Measurements from ENCODE around the gene ADAMTS9.

ADAMTS9 gene

GRCh38 chr3:64506255-64506654 is 181.5 kb downstream of the ADAMTS9 start:
- Histone ChIP-seq H3K27ac (ENCODE audit: low read depth, low read length) (no peak overlapping the region), H3F3A (ENCODE audit: insufficient read depth) (no peaks in the 10 kb centered on the region), H3K79me2 (ENCODE audit: insufficient read depth, low read length) (no peaks in the 10 kb centered on the region), H3K27me3 (ENCODE audit: low read length) (no peaks in the 10 kb centered on the region; the same call in 1 of the 2 replicates), H3K36me3 (ENCODE audit: low read length) (no peaks in the 10 kb centered on the region), H2AFZ (ENCODE audit: low read depth, low read length, severe bottlenecking) (no peak overlapping the region), H3K9me3 (ENCODE audit: insufficient read depth, low read length) (no peaks in the 10 kb centered on the region), H3K9ac (ENCODE audit: low read length) (no peak overlapping the region), H3K4me3 (ENCODE audit: insufficient read depth, low read length, poor library complexity, severe bottlenecking) (no peak overlapping the region), H3K9me2 (replicated peaks; ENCODE audit: insufficient read depth, low read length) (no peaks in the 10 kb centered on the region), H4K20me1 (ENCODE audit: low read depth, low read length) (no peaks in the 10 kb centered on the region), H3K4me2 (ENCODE audit: low read depth, low read length, poor library complexity, severe bottlenecking) (no peak overlapping the region)
- no peak for TF ChIP-seq CTCF (IDR thresholded peaks at IDR 0.05; ENCODE audit: insufficient read depth, low read length, poor library complexity, severe bottlenecking)
- no peak for TF ChIP-seq EZH2phosphoT487 (conservative IDR thresholded peaks at IDR 0.05; ENCODE audit: low read length)

GRCh38 chr3:64505419-64505818 is 182.4 kb downstream of the ADAMTS9 start:
- no peaks in the 10 kb centered on the region for H3K36me3 ChIP-seq (ENCODE audit: low read length)
- no peaks in the 10 kb centered on the region for H3K9me2 ChIP-seq (replicated peaks; ENCODE audit: insufficient read depth, low read length)
- no peaks in the 10 kb centered on the region; the same call in 1 of the 2 replicates for H3K27me3 ChIP-seq (ENCODE audit: low read length)
- H4K20me1 ChIP-seq (ENCODE audit: low read depth, low read length) = no peaks in the 10 kb centered on the region
- TF ChIP-seq CTCF (IDR thresholded peaks at IDR 0.05; ENCODE audit: insufficient read depth, low read length, poor library complexity, severe bottlenecking) (no peak), EZH2phosphoT487 (conservative IDR thresholded peaks at IDR 0.05; ENCODE audit: low read length) (no peak)
- no peak overlapping the region for H2AFZ ChIP-seq (ENCODE audit: low read depth, low read length, severe bottlenecking)
- no peaks in the 10 kb centered on the region for H3F3A ChIP-seq (ENCODE audit: insufficient read depth)
- no peak overlapping the region for H3K4me3 ChIP-seq (ENCODE audit: insufficient read depth, low read length, poor library complexity, severe bottlenecking)
- H3K79me2 ChIP-seq (ENCODE audit: insufficient read depth, low read length) = no peaks in the 10 kb centered on the region
- H3K9ac ChIP-seq (ENCODE audit: low read length) = no peak overlapping the region
- no peaks in the 10 kb centered on the region for H3K9me3 ChIP-seq (ENCODE audit: insufficient read depth, low read length)
- no peak overlapping the region for H3K4me2 ChIP-seq (ENCODE audit: low read depth, low read length, poor library complexity, severe bottlenecking)
- no peak overlapping the region for H3K27ac ChIP-seq (ENCODE audit: low read depth, low read length)

- Histone ChIP-seq H3K9me2 (replicated peaks; ENCODE audit: insufficient read depth, low read length) (no peaks in the 10 kb centered on the region), H3K9ac (ENCODE audit: low read length) (no peak overlapping the region), H3K4me2 (ENCODE audit: low read depth, low read length, poor library complexity, severe bottlenecking) (no peak overlapping the region), H3K4me3 (ENCODE audit: insufficient read depth, low read length, poor library complexity, severe bottlenecking) (no peak overlapping the region), H3K27me3 (ENCODE audit: low read length) (no peaks in the 10 kb centered on the region; the same call in 1 of the 2 replicates), H3K36me3 (ENCODE audit: low read length) (no peaks in the 10 kb centered on the region), H4K20me1 (ENCODE audit: low read depth, low read length) (no peaks in the 10 kb centered on the region), H3F3A (ENCODE audit: insufficient read depth) (no peaks in the 10 kb centered on the region), H3K27ac (ENCODE audit: low read depth, low read length) (no peak overlapping the region), H3K9me3 (ENCODE audit: insufficient read depth, low read length) (no peaks in the 10 kb centered on the region), H2AFZ (ENCODE audit: low read depth, low read length, severe bottlenecking) (no peak overlapping the region), H3K79me2 (ENCODE audit: insufficient read depth, low read length) (no peaks in the 10 kb centered on the region)
- TF ChIP-seq CTCF (IDR thresholded peaks at IDR 0.05; ENCODE audit: insufficient read depth, low read length, poor library complexity, severe bottlenecking) (no peak), EZH2phosphoT487 (conservative IDR thresholded peaks at IDR 0.05; ENCODE audit: low read length) (no peak)
These were observed 185.5 kb downstream of the ADAMTS9 start for GRCh38 chr3:64502284-64502683.

All from SU-DHL-6 (cell line).